ENCODE results near the gene KRT77.

Gene KRT77

DNA sequence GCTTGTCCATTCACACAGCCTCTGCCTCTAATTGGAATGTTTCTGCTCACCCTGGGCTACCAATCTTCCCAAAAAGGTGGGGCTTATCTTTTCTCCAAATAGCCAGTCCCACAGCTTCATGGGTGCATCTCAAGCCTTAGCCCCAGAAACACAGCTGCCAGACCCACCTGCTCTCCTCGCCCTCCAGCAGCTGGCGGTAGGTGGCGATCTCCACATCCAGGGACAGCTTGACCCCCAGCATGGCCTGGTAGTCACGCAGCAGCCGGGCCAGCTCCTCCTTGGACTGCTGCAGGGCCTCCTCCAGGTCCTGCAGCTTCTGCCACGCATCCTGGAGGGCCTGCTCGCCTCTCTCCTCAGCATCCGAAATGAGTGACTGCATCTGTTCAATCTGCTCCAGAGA lies 11.1 kb downstream of the KRT77 start:
- H3K27ac ChIP-seq: no peak overlapping the region
- TF ChIP-seq, protein P1, sequence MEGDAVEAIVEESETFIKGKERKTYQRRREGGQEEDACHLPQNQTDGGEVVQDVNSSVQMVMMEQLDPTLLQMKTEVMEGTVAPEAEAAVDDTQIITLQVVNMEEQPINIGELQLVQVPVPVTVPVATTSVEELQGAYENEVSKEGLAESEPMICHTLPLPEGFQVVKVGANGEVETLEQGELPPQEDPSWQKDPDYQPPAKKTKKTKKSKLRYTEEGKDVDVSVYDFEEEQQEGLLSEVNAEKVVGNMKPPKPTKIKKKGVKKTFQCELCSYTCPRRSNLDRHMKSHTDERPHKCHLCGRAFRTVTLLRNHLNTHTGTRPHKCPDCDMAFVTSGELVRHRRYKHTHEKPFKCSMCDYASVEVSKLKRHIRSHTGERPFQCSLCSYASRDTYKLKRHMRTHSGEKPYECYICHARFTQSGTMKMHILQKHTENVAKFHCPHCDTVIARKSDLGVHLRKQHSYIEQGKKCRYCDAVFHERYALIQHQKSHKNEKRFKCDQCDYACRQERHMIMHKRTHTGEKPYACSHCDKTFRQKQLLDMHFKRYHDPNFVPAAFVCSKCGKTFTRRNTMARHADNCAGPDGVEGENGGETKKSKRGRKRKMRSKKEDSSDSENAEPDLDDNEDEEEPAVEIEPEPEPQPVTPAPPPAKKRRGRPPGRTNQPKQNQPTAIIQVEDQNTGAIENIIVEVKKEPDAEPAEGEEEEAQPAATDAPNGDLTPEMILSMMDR (conservative IDR thresholded peaks at IDR 0.05): no peak; the same call in 1 of the 2 replicates

DNA sequence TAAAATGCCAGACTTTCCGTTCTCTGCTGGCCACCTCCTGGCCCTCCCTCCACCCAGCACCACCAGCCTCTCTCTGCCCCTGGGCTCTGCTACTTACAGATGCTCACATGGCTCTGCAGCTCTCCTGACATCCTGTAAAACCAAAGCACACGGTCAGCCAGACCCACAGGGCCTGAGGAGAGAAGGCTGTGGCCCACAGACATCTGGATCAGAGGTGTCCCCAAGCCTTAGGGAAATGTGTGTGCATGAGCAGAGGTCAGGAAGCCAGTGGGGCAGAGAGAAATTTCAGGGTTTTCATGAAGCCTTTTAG lies 11.5 kb downstream of the KRT77 start:
- H3K27ac ChIP-seq: no peak overlapping the region
- TF ChIP-seq, protein P1 (conservative IDR thresholded peaks at IDR 0.05): no peak
- no peak for TF ChIP-seq ZFX (IDR thresholded peaks at IDR 0.05)

DNA sequence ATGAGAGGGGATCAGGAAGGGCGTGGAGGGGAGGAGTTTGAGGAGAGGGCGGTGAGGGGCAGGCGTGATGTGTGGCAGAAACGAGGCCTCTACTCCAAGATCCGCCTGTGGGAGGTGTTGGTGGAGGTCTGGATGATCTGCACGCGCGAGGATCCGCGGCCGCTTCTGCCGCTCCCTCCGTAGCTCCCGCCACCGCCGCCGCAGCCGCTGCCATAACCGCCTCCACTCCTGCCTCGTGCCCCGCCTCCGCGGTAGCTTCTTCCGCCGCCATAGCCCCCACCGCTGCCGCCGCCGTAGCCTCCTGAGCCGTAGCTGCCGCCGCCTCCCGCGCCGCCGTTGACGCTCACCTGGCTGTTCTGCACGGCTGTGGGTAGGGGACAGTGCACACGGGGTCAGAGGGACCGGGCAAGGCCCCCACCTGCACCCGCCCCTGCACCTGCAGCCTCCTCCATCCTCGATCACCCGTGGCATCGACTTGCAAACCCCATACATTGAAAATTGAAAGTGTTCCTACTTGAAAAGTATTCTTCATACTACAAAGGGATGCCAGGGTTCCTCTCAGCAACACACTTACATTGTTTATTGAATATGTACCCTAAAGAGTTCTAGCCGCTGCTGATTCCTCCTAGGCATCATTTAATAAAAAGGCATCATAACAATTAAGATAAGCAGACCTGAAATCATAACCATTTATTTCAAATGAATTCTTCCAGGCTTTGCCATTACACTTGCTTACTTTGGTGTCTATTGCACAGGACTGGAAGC lies 12.1 kb downstream of the KRT77 start:
- no peak overlapping the region for H3K27ac ChIP-seq
- TF ChIP-seq ZFX (IDR thresholded peaks at IDR 0.05): no peak
- TF ChIP-seq, protein P1 (conservative IDR thresholded peaks at IDR 0.05): no peak

DNA sequence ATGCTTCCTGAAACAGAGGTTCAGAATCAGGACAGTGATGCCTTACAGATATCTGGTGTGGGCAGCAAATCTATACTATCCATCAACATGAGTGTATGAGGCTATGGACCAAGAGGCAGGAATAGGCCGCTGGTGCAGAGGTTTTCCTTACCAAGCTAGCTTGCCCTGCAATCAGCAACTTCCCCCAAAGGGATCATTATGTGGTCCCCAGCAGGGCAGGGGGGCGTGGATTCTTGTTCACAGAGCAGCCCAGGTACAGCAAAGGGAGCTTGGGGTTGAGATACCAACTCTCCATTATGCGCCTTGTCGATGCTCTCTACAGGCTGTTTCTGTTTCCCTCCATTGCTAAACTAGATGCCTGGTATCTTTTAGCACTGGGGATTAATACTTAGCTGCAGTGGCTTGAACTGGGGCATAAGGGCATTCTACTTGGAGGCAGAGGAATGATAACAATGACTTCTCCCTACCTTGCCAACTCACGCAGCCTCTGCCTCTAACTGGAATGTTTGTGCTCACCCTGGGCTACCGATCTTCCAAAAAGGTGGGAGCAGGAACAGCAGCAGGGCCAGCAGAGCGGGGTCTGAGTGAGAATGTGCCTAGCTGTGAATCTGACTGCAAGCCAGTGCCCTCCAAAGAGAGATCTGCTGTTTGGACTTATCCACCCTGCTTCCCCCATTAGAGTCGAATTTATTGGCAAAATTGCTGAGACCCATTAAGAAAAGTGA lies 12.8 kb downstream of the KRT77 start:
- no peak overlapping the region for H3K27ac ChIP-seq
- no peak for TF ChIP-seq ZFX (IDR thresholded peaks at IDR 0.05)
- TF ChIP-seq, protein P1 (conservative IDR thresholded peaks at IDR 0.05): no peak

DNA sequence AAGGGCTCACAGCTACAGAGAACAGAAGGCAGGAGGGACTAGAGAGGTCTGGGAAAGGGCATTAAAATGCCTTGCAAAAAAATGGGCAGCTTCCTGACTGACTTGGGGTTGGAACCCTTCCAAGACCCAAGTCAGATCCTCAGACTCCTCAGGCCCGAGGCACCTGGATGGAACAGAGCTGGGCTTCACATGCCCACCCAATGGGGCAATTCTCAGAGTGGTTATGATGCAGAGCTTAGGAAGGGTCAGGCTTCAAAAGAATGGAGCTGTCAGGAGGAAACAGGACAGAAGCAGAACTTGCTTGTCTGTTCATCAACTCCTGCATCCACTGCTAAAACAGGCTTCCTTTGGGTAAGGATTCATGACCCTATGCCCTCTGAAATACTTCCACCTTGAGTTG lies 13.4 kb downstream of the KRT77 start:
- H3K27ac ChIP-seq: no peak overlapping the region
- no peak for TF ChIP-seq ZFX (IDR thresholded peaks at IDR 0.05)
- TF ChIP-seq, protein P1 (conservative IDR thresholded peaks at IDR 0.05): no peak

DNA sequence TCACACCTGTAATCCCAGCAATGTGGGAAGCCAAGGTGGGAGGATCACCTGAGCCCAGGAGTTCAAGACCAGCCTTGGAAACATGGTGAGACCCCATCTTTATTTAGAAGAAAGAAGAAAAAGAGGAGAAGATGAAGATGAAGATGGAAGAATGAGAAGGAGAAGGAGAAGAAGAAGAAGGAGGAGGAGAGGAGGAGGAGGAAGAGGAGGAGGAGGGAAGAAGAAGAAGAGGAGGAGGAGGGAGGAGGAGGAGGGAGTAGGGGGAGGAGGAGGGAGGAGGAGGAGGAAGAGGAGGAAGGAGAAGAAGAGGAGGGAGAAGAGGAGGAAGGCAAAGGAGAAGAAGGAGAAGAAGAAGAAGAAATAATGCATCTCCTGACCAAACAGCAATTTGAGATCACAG lies 14.1 kb downstream of the KRT77 start:
- H3K27ac ChIP-seq: no peak overlapping the region
- TF ChIP-seq, protein P1 (conservative IDR thresholded peaks at IDR 0.05): no peak
- TF ChIP-seq ZFX (IDR thresholded peaks at IDR 0.05): no peak

DNA sequence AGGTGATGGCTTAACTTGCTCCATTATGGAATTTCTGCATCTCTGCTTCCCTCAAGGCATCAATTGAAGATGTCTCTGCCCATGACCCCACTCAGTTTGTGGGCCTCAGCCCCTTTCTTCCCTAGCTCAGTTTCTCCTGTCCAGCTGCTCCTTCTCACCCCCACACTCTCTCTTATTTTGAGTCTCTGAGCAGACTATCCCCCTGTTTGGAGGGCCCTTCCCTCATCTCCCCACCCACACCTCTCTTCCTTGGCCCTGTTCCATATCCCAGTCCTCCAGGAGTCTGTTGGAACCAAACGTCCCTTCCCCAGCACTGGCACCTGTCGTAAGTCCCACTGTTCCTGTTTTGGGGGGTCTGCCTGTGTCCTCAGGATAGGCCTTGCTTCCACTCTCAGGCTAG lies 14.8 kb downstream of the KRT77 start:
- H3K27ac ChIP-seq: no peak overlapping the region
- TF ChIP-seq, protein P1 (conservative IDR thresholded peaks at IDR 0.05): no peak
- no peak for TF ChIP-seq ZFX (IDR thresholded peaks at IDR 0.05)
